ENCODE results near the gene MANSC1.

GRCh38 chr12:12399161-12399560 is 49.1 kb upstream of the MANSC1 start:
- TF ChIP-seq DPF2 (IDR thresholded peaks at IDR 0.05) (no peak), NRF1 (conservative IDR thresholded peaks at IDR 0.05; ENCODE audit: low read depth, low read length) (no peak)

Data from GM12878 (cell line).